GM12892 (cell line): ENCODE measurements around the gene PAN3.

Experiments used
- POLR2A ChIP-seq: IDR thresholded peaks from 2 replicates; pipeline ENCODE4 v1.6.1; 2011; ENCODE audit warnings: low read depth, low read length, control low read depth
- POLR2AphosphoS5 ChIP-seq: IDR thresholded peaks from 2 replicates; pipeline ENCODE4 v1.6.1; 2011; ENCODE audit warnings: low read depth, low read length, control low read depth

DNA sequence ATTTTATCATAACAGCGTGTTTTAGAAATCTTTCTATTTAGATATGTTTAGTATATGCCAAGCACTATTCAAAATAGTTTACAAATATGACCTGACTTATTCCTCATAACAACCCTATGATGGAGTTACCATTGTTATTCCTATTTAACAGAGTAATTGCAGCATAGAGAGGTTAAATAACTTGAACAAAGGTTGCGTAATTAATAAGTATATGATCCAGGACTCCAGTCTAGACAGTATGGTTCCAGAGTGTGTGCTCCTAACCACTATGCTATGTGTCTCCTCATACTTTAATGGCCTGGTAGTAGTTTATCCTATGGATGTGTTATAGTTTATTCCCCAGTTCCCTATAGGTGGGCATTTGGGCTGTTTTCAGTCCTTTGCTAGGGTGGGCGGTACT, 145.3 kb downstream of the PAN3 start:
- no peak for TF ChIP-seq POLR2A
- no peak for TF ChIP-seq POLR2AphosphoS5
